CD14-positive monocyte (primary cell): ENCODE data around the gene GRM2. TPM values are rescaled to one million over a fixed set of nuclear protein-coding genes. Genes with fewer than 3 reads are reported as not detected.

ENCODE experiments used
- DNase-seq, 3 donors: peaks; one replicate each; pipeline ENCODE4 v3.0.0-alpha.2; 2011 to 2022
- H2AFZ ChIP-seq: 2 replicates; pipeline ENCODE4 v1.6.0; 2012; ENCODE audit warnings: mild to moderate bottlenecking, low read depth, low read length, inconsistent platforms; ENCODE audit not compliant: insufficient read depth, poor library complexity, severe bottlenecking
- H3K27ac ChIP-seq, 2 donors: 1 replicate in 1 of 2; 2 replicates in 1 of 2; pipeline ENCODE4 v1.5.1; 2012 to 2013; ENCODE audit warnings: low read length in 2 of 2, control low read depth in 1 of 2, inconsistent platforms in 1 of 2, low read depth in 1 of 2, mild to moderate bottlenecking in 1 of 2
- H3K27me3 ChIP-seq, 2 donors: one replicate each; pipeline versions ENCODE4 v1.6.0 to v1.6.1; 2011 to 2013; ENCODE audit warnings: low read length in 2 of 2; ENCODE audit not compliant: control insufficient read depth in 2 of 2, insufficient read depth in 2 of 2
- H3K36me3 ChIP-seq, 2 donors: replicated peaks in 1 of 2; 1 replicate in 1 of 2; 2 replicates in 1 of 2; pipeline versions ENCODE4 v1.5.1 to v1.6.1; 2012 to 2013; ENCODE audit warnings: low read length in 2 of 2, control low read depth in 1 of 2, inconsistent platforms in 1 of 2, mild to moderate bottlenecking in 1 of 2; ENCODE audit not compliant: insufficient read depth in 2 of 2, control insufficient read depth in 1 of 2
- H3K4me1 ChIP-seq, 2 donors: 1 replicate in 1 of 2; 2 replicates in 1 of 2; pipeline versions ENCODE4 v1.5.1 to v1.6.1; 2012 to 2013; ENCODE audit warnings: low read length in 2 of 2, control low read depth in 1 of 2, inconsistent platforms in 1 of 2, mild to moderate bottlenecking in 1 of 2, moderate library complexity in 1 of 2; ENCODE audit not compliant: insufficient read depth in 2 of 2, control insufficient read depth in 1 of 2
- H3K4me2 ChIP-seq: replicated peaks from 2 replicates; pipeline ENCODE3; 2012; ENCODE audit warnings: low read length, moderate library complexity, mild to moderate bottlenecking; ENCODE audit not compliant: poor library complexity, severe bottlenecking; ENCODE audit errors: extremely low read depth
- H3K4me3 ChIP-seq, 3 experiments: fragments of 200-600 bp in 1 of 3; sonication (generic) in 1 of 3; replicated peaks in 1 of 3; 1 replicate in 2 of 3; 2 replicates in 1 of 3; pipeline ENCODE4 v1.5.1; 2011 to 2013; ENCODE audit warnings: low read length in 3 of 3, mild to moderate bottlenecking in 3 of 3, control low read depth in 2 of 3, low read depth in 2 of 3, inconsistent platforms in 1 of 3, moderate library complexity in 1 of 3
- H3K79me2 ChIP-seq: 2 replicates; pipeline ENCODE4 v1.6.0; 2012; ENCODE audit warnings: mild to moderate bottlenecking, control low read depth, inconsistent platforms, low read length, moderate library complexity; ENCODE audit not compliant: insufficient read depth
- H3K9ac ChIP-seq: 2 replicates; pipeline ENCODE4 v1.6.0; 2017; ENCODE audit warnings: low read length, mild to moderate bottlenecking; ENCODE audit not compliant: insufficient read depth, poor library complexity, severe bottlenecking
- H3K9me3 ChIP-seq, 2 donors: replicated peaks in 1 of 2; 1 replicate in 1 of 2; 2 replicates in 1 of 2; pipeline versions ENCODE4 v1.5.1 to v1.6.1; 2012 to 2013; ENCODE audit warnings: low read length in 2 of 2, control low read depth in 1 of 2; ENCODE audit not compliant: control insufficient read depth in 1 of 2, insufficient read depth in 1 of 2
- H4K20me1 ChIP-seq: 2 replicates; pipeline ENCODE4 v1.6.0; 2012; ENCODE audit warnings: mild to moderate bottlenecking, low read length, control low read depth, moderate library complexity; ENCODE audit not compliant: insufficient read depth
- H3K27ac Mint-ChIP-seq, 7 donors: one replicate each; pipeline ENCODE4 v1.8.0; 2020; ENCODE audit warnings: mild to moderate bottlenecking in 7 of 7, mixed read lengths in 7 of 7, moderate library complexity in 6 of 7, inconsistent platforms in 2 of 7
- H3K27me3 Mint-ChIP-seq, 3 donors: one replicate each; pipeline ENCODE4 v1.8.0; 2021 to 2022; ENCODE audit warnings: low read depth in 3 of 3, mild to moderate bottlenecking in 3 of 3, mixed read lengths in 3 of 3, moderate library complexity in 3 of 3, inconsistent platforms in 1 of 3
- H3K36me3 Mint-ChIP-seq, 2 donors: one replicate each; pipeline ENCODE4 v1.8.0; 2020; ENCODE audit warnings: mixed read lengths in 2 of 2, inconsistent platforms in 1 of 2, mild to moderate bottlenecking in 1 of 2
- H3K4me1 Mint-ChIP-seq: one replicate; pipeline ENCODE4 v1.8.0; 2020; ENCODE audit warnings: mild to moderate bottlenecking, mixed read lengths
- H3K4me3 Mint-ChIP-seq, 2 donors: one replicate each; pipeline ENCODE4 v1.8.0; 2020; ENCODE audit warnings: mild to moderate bottlenecking in 2 of 2, mixed read lengths in 2 of 2, moderate library complexity in 1 of 2
- H3K9me3 Mint-ChIP-seq, 7 donors: one replicate each; pipeline ENCODE4 v1.8.0; 2020 to 2022; ENCODE audit warnings: mixed read lengths in 7 of 7, mild to moderate bottlenecking in 6 of 7, moderate library complexity in 6 of 7, inconsistent platforms in 2 of 7
- intact Hi-C, 2 donors: fragments of 100-400 bp; cut with micrococcal nuclease; formaldehyde crosslinking; loops; one replicate each; pipeline versions ENCODE4 v1.15.0 to v1.15.1; 2023
- polyA plus RNA-seq, 3 donors: library from polyadenylated mRNA; depleted of rRNA in 1 of 3; unstranded in 2 of 3; stranded (reverse) in 1 of 3; fragments of 300-500 nt in 2 of 3; fragments of >200 nt in 1 of 3; fragmentation: Illumina TruSeq in 2 of 3; gene quantifications; 1 replicate in 2 of 3; 2 replicates in 1 of 3; pipeline ENCODE4 v1.2.3, GENCODE V29; 2012 to 2021
- small RNA-seq: library from RNA; depleted of rRNA; stranded (forward); fragments of <200 nt; gene quantifications from one replicate; pipeline ENCODE3, GENCODE V24; 2012; ENCODE audit warnings: low read depth; ENCODE audit not compliant: insufficient read length
- TF ChIP-seq, protein P1 (sequence below): fragments of 200-600 bp; IDR thresholded peaks from one replicate; pipeline ENCODE4 v1.8.0; 2022; ENCODE audit warnings: antibody characterized with exemption, mild to moderate bottlenecking

GRM2 gene
- polyA plus RNA-seq, 3 donors: 0.72 TPM; not detected in 2

DNA sequence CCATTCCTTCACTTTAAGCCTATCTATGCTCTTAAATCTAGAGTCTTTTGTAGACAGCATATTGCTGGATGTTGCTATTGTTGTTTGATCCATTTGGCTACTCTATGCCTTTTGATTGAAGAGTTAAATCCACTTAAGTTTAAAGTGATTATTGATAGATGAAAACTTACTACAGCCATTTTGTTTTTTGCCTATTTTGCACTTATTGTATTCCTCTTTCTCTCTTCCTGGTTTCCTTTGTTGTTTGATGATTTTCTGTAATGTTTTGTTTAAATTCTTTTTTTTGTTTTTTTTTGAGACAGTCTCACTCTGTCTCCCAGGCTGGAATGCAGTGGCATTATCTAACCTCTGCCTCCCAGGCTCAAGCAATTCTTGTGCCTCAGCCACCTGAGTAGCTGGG is 52.3 kb downstream of the GRM2 start:
- H3K9me3 ChIP-seq: peaks cover 18 to 21% of the 10 kb centered on the region in 2 donors
- H3K36me3 ChIP-seq: no peaks in the 10 kb centered on the region
- Mint-ChIP-seq H3K4me1 (peaks cover under 1% of the 10 kb centered on the region), H3K4me3 (no peak overlapping the region), H3K36me3 (no peaks in the 10 kb centered on the region), H3K27me3 (peaks cover 2 to 10% (median 6%) of the 10 kb centered on the region in 3 donors), H3K9me3 (peaks cover 27 to 48% (median 44%) of the 10 kb centered on the region in 7 donors), H3K27ac (no peak overlapping the region)
- H3K27me3 ChIP-seq: no peaks in the 10 kb centered on the region
- H3K9ac ChIP-seq: no peak overlapping the region
- no peak for DNase-seq
- no peak overlapping the region for H2AFZ ChIP-seq
- no peak overlapping the region for H3K27ac ChIP-seq
- H3K79me2 ChIP-seq: no peaks in the 10 kb centered on the region
- no peak overlapping the region for H3K4me3 ChIP-seq
- TF ChIP-seq, protein P1, sequence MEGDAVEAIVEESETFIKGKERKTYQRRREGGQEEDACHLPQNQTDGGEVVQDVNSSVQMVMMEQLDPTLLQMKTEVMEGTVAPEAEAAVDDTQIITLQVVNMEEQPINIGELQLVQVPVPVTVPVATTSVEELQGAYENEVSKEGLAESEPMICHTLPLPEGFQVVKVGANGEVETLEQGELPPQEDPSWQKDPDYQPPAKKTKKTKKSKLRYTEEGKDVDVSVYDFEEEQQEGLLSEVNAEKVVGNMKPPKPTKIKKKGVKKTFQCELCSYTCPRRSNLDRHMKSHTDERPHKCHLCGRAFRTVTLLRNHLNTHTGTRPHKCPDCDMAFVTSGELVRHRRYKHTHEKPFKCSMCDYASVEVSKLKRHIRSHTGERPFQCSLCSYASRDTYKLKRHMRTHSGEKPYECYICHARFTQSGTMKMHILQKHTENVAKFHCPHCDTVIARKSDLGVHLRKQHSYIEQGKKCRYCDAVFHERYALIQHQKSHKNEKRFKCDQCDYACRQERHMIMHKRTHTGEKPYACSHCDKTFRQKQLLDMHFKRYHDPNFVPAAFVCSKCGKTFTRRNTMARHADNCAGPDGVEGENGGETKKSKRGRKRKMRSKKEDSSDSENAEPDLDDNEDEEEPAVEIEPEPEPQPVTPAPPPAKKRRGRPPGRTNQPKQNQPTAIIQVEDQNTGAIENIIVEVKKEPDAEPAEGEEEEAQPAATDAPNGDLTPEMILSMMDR: no peak
- no peak overlapping the region for H3K4me2 ChIP-seq
- no peaks in the 10 kb centered on the region for H3K4me1 ChIP-seq
- no peaks in the 10 kb centered on the region for H4K20me1 ChIP-seq
- intact Hi-C loops: no loop called here

Small RNA genes within 50 kb of the gene (small RNA-seq; reads per million reads assigned to genes)
- gene RNA5SP132: 8.0 reads per million, percentile 68 among the genes with 10 or more reads in this experiment

Other genes starting within 250 kb of the GRM2 start
- gene DCAF1, start 207.1 kb upstream of the GRM2 start, polyA plus RNA-seq: 1 to 10 TPM; 2.6 to 6.6 (median 4.0) TPM
- gene RAD54L2, start 168.3 kb upstream of the GRM2 start, polyA plus RNA-seq: 1 to 10 TPM; 3.6 to 7.3 (median 3.6) TPM
- gene TEX264, start 35.8 kb upstream of the GRM2 start, polyA plus RNA-seq: 100 to 1,000 TPM in 1 of 3 donors, 10 to 100 TPM in 2; 58.3 to 108 (median 80.8) TPM
- gene IQCF6, start 72.2 kb downstream of the GRM2 start, polyA plus RNA-seq: not detected
- gene IQCF2, start 154.5 kb downstream of the GRM2 start, polyA plus RNA-seq: not detected
- gene IQCF5, start 168.5 kb downstream of the GRM2 start, polyA plus RNA-seq: not detected
- not detected for gene IQCF1, start 196.3 kb downstream of the GRM2 start, polyA plus RNA-seq
- gene RRP9, start 234.8 kb downstream of the GRM2 start, polyA plus RNA-seq: 10 to 100 TPM in 1 of 3 donors, 1 to 10 TPM in 2; 6.7 to 10.4 (median 9.9) TPM
- 1 to 10 TPM; 1.2 to 6.9 (median 1.7) TPM for gene PARP3, start 235.3 kb downstream of the GRM2 start, polyA plus RNA-seq
- gene GPR62, start 248.3 kb downstream of the GRM2 start, polyA plus RNA-seq: not detected